Stimulated activated CD4-positive, alpha-beta T cell treated with anti-CD3 and anti-CD28 coated beads, TNF-alpha, amount 100 ng/mL, for 4 hours (primary cell): Measurements from ENCODE around the gene SAMD10.
"Not testable (repeated sequence)": the region's sequence is repeated elsewhere in the genome, so short reads cannot be mapped to it uniquely, and the experiment has no call there.

Experiments
- DNase-seq, 3 experiments: peaks; one replicate each; pipeline ENCODE4 v3.0.0-alpha.2; 2020; ENCODE audit warnings: low read depth in 3 of 3

The SAMD10 gene

GRCh38 chr20:63941282-63942081, 38.0 kb downstream of the SAMD10 start:
- peak in 1 of 3 experiments; percentile 42 for DNase-seq

- DNase-seq: no peak
Observed at GRCh38 chr20:63940472-63941266, 38.8 kb downstream of the SAMD10 start.

GRCh38 chr20:63940071-63940471, 39.4 kb downstream of the SAMD10 start:
- DNase-seq: no peak

- no peak for DNase-seq
Observed at GRCh38 chr20:63939061-63939935, 40.1 kb downstream of the SAMD10 start.

GRCh38 chr20:63937596-63937995, 41.8 kb downstream of the SAMD10 start:
- no peak for DNase-seq

- DNase-seq: no peak
Observed at GRCh38 chr20:63935447-63935846, 44.0 kb downstream of the SAMD10 start.

GRCh38 chr20:63934271-63935068, 45.0 kb downstream of the SAMD10 start:
- DNase-seq: no peak

GRCh38 chr20:63933646-63934045, 45.8 kb downstream of the SAMD10 start:
- no peak for DNase-seq

GRCh38 chr20:63932606-63933160, 46.8 kb downstream of the SAMD10 start:
- DNase-seq: no peak

GRCh38 chr20:63931735-63932134, 47.7 kb downstream of the SAMD10 start:
- DNase-seq: no peak

- no peak for DNase-seq
Observed at GRCh38 chr20:63930971-63931553, 48.4 kb downstream of the SAMD10 start.

- DNase-seq: not testable (repeated sequence)
Observed at GRCh38 chr20:63929473-63929883, 50.0 kb downstream of the SAMD10 start.

- DNase-seq: no peak
Observed at GRCh38 chr20:63929071-63929470, 50.4 kb downstream of the SAMD10 start.

- DNase-seq: no peak
Observed at GRCh38 chr20:63926298-63926697, 53.1 kb downstream of the SAMD10 start.

GRCh38 chr20:63924241-63924640, 55.2 kb downstream of the SAMD10 start:
- DNase-seq: no peak
